ENCODE results near the gene PIEZO2.

Gene PIEZO2

DNA sequence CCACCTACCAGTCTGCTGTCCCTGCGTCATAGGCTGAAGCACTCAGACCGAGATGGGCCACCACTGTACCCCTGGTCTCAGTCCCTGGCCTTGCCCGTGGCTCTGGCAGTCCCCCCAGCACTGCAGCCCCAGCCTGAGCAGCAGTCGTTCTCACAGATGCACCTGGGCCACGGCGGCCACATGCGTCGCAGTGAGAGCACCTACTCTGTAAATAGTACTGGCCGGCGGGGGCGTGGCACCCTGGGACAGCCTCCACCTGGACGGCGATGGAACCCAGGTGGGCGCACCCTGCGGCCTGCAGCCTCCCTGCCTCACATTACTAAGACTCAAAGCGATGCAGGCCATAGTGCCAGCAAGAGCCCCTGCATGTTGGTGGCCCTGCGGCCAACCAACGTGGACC lies 424.7 kb downstream of the PIEZO2 start:
- TF ChIP-seq, protein P1, sequence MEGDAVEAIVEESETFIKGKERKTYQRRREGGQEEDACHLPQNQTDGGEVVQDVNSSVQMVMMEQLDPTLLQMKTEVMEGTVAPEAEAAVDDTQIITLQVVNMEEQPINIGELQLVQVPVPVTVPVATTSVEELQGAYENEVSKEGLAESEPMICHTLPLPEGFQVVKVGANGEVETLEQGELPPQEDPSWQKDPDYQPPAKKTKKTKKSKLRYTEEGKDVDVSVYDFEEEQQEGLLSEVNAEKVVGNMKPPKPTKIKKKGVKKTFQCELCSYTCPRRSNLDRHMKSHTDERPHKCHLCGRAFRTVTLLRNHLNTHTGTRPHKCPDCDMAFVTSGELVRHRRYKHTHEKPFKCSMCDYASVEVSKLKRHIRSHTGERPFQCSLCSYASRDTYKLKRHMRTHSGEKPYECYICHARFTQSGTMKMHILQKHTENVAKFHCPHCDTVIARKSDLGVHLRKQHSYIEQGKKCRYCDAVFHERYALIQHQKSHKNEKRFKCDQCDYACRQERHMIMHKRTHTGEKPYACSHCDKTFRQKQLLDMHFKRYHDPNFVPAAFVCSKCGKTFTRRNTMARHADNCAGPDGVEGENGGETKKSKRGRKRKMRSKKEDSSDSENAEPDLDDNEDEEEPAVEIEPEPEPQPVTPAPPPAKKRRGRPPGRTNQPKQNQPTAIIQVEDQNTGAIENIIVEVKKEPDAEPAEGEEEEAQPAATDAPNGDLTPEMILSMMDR (IDR thresholded peaks at IDR 0.05): no peak

DNA sequence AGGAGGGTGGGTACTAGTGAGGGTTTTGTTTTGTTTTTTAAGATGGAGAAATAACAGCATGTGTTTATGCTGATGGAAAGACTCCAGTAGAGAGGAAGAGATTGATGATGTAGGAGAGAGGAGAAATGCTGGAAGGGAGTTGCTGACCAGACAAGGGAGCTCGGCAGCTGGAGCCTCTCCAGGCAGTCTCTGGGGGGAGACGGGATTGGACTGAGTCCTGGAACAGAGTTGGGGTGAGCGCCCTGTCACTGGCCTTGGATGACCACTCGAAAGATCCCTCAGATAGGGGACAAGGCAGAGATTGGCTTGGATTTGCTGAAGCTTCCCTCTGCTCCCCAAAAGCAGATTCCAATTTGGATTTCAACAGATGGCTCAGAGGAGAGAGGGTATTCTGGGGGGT lies 425.9 kb downstream of the PIEZO2 start:
- TF ChIP-seq, protein P1 (IDR thresholded peaks at IDR 0.05): no peak

DNA sequence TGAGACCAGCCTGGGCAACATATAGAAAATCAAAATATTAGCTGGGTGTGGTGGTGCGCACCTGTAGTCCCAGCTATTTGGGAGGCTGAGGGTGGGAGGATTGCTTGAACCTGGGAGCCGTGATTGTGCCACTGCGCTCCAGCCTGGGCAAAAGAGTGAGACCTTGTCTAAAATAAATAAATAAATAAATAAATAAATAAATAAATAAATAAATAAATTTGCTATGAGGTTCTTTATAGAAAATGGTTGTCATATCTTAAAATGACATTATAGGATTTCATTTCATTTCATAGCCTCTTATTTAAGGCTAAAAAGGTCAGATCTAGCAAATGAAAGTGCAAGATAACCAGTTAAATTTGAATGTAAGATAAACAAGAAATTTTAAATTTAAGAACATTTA lies 430.6 kb downstream of the PIEZO2 start:
- TF ChIP-seq, protein P1 (IDR thresholded peaks at IDR 0.05): no peak

DNA sequence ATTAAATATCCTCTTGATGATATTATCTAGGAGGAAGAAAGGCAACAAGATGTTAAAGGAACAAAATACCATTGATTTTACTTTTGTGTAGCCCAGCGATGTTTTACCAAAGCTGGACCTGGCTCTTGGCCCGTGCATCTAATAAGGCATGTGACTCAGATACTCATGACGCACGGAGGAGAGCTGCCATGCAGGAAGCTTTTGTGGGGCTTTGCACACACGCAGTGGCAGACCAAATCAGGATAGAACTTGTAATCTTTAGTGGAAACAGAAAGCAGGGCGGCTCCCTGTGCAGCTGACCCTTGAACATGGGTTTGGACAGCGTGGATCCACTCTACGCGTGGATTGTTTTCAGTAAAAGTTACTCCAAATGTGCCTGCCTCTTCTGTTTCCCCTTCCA lies 433.6 kb downstream of the PIEZO2 start:
- TF ChIP-seq, protein P1 (IDR thresholded peaks at IDR 0.05): no peak

DNA sequence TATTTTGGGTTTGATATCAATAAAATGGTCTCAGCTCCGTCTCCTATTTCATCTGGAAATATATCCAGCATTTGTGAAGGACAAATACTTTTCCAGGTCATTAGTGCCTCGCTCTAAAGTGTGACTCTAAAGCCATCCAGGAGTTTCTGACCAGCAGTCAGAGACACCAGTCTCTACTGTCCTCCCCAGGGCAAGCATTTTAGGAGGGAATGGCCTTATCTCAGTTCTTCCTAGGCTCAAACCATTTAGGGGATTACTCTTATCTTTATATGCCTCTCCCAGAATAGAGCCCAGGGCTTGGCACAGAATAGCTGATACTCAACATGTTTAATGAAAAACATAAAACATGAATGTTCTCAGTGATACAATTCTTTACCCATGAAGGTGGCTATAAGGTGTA lies 436.0 kb downstream of the PIEZO2 start:
- TF ChIP-seq, protein P1 (IDR thresholded peaks at IDR 0.05): no peak

DNA sequence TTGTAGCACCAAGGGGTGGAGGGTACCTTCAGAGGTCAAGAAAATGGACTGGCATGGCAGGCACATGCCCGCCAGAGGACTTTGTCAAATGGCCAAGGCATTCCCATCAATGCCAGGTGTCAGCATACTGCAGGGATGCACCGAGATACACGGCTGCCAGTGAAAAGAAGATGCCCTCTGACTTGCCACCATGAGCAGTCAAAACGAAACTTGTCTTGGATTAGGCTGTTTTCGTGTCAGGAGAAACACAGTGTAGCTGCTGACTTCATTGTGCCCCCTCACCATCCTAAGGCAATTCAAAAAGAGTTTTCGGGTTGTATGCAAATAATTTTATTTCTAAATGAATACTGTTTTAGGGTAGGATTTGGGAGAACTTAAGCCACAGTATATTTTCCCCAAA lies 442.1 kb downstream of the PIEZO2 start:
- TF ChIP-seq, protein P1 (IDR thresholded peaks at IDR 0.05): no peak

DNA sequence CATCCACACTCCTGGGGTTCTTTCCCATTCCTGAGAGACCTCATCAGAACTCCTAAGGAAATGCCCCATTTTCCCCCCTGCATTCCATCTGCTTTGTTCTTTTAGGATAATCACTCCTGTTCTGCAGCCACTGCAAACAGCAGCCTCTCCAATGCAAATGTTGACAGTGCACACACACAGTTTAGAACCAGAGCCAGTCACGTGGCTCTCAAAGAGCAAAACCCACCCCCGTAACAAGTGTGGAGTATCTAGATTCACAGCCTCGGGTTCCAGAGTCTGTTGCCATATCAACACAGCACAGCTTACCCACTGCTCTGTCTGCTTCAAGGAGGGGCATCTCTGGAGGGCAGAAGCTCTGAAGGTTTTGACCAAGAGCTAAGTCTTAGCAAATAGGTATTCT lies 443.6 kb downstream of the PIEZO2 start:
- TF ChIP-seq, protein P1 (IDR thresholded peaks at IDR 0.05): no peak

DNA sequence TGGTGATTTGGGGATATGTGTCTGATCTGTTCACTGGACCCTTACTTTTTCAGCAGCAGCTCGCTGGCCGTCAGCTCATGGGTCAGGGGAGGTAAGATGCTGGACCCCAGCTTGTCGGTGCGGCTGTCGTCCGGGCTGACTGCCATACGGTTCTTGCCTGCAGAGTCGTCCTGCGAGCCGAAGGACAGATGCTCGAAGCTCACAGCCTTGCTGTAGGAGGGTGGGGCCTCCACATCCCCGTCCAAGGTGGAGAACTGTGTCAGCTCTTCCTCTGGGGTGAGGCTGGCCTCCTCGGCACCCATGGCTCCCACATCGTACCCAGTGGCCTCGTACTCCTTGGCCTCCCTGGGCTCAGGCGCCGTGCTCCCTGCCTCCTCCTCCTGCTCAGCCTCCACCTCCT lies 444.1 kb downstream of the PIEZO2 start:
- TF ChIP-seq, protein P1 (IDR thresholded peaks at IDR 0.05): no peak
